Measurements from ENCODE around the gene CHPT1. TPM values are rescaled to one million over a fixed set of nuclear protein-coding genes. Genes with fewer than 3 reads are reported as not detected.
"Not testable (repeated sequence)": the region's sequence is repeated elsewhere in the genome, so short reads cannot be mapped to it uniquely, and the experiment has no call there.

Gene CHPT1
- total RNA-seq, 4 donors from 2014 or later: 47.3 to 130 (median 49.6) TPM

- no peaks in the 10 kb centered on the region for H3K4me1 ChIP-seq
- no peaks in the 10 kb centered on the region for H3K9me3 ChIP-seq
- TF ChIP-seq POLR2AphosphoS5 (IDR thresholded peaks at IDR 0.05): no peak
- no peak for TF ChIP-seq CTCF (IDR thresholded peaks at IDR 0.05)
- TF ChIP-seq EP300 (IDR thresholded peaks at IDR 0.05): no peak
- no peak for TF ChIP-seq POLR2A (IDR thresholded peaks at IDR 0.05)
- H3K27ac ChIP-seq: no peak overlapping the region
- H3K4me3 ChIP-seq: no peak overlapping the region
- H3K27me3 ChIP-seq: no peaks in the 10 kb centered on the region
- peaks cover 0 to 81% of the 10 kb centered on the region in 2 donors for H3K36me3 ChIP-seq
- WGBS, 2 donors (ENCODE audit: low coverage in 1 of 2): 40 to 50% methylated on average over 2 of the region's 2 CpGs
- no peak for ATAC-seq
Measured at GRCh38 chr12:101733166-101733565, 35.7 kb downstream of the CHPT1 start.

DNA sequence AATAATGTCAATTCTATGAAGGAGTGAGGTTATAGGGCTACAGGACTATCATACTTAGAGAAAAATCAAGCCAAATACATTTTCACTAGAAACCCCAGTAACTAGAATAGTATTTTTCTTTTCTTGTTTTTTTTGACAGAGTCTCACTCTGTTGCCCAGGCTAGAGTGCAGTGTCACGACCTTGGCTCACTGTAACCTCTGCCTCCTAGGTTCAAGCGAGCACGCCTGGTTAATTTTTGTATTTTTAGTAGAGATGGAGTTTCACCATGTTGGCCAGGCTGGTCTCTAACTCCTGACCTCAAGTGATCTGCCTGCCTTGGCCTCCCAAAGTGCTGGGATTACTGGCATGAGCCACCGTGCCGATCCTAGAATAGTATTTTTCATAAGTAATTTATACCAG lies 37.0 kb downstream of the CHPT1 start:
- H3K4me3 ChIP-seq, H3K9me3 ChIP-seq, H3K27ac ChIP-seq, ATAC-seq, H3K4me1 ChIP-seq, H3K27me3 ChIP-seq: not testable (repeated sequence)
- 95 to 98% methylated on average over 5 of the region's 5 CpGs for WGBS, 2 donors (ENCODE audit: low coverage in 1 of 2)
- peaks cover 0 to 81% of the 10 kb centered on the region in 2 donors for H3K36me3 ChIP-seq

DNA sequence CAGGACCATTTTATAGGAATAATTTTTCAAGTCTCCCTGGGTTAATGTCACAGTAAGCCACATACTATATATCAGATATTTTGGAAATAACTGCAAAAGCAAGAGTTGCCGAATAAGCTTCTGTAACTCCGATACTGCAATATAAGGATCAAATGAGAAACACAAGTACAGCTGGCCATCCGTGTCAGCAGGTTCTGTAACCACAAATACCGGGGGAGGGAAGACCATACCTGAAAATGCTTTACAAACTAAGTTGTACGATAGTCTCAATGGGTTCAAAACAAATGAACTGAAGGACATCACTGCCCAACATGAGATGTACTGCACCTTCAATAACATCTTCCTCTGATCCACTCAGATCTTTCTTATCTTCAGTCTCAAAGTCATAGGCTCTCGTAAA lies 40.0 kb downstream of the CHPT1 start:
- Histone ChIP-seq H3K27me3 (no peaks in the 10 kb centered on the region), H3K36me3 (peaks cover 0 to 70% of the 10 kb centered on the region in 2 donors), H3K9me3 (no peaks in the 10 kb centered on the region), H3K4me1 (no peaks in the 10 kb centered on the region), H3K4me3 (no peak overlapping the region), H3K27ac (no peak overlapping the region)
- WGBS, 2 donors (ENCODE audit: low coverage in 1 of 2): 87 to 90% methylated on average over 5 to 6 of the region's 6 CpGs
- TF ChIP-seq POLR2AphosphoS5 (IDR thresholded peaks at IDR 0.05) (no peak), POLR2A (IDR thresholded peaks at IDR 0.05) (no peak), CTCF (IDR thresholded peaks at IDR 0.05) (no peak), EP300 (IDR thresholded peaks at IDR 0.05) (no peak)
- ATAC-seq: no peak

- 94 to 100% methylated on average over 8 to 12 of the region's 57 CpGs for WGBS, 2 donors (ENCODE audit: low coverage in 1 of 2)
- Histone ChIP-seq H3K4me3 (no peak within 1 kb of the TSS), H3K27ac (no peak within 1 kb of the TSS), H3K9me3 (no peaks in the 10 kb centered on the region), H3K27me3 (no peaks in the 10 kb centered on the region), H3K36me3 (peaks cover 0 to 65% of the 10 kb centered on the region in 2 donors), H3K4me1 (no peaks in the 10 kb centered on the region)
- no peak for ATAC-seq
- TF ChIP-seq EP300 (IDR thresholded peaks at IDR 0.05) (no peak), CTCF (IDR thresholded peaks at IDR 0.05) (no peak), POLR2AphosphoS5 (IDR thresholded peaks at IDR 0.05) (no peak), POLR2A (IDR thresholded peaks at IDR 0.05) (no peak)
Measured at GRCh38 chr12:101738920-101739665, 41.7 kb downstream of the CHPT1 start, which contains the start of gene SYCP3. SYCP3 (minus strand) TSS chr12:101739462; CDS start chr12:101737935, 1,527 bp downstream.

DNA sequence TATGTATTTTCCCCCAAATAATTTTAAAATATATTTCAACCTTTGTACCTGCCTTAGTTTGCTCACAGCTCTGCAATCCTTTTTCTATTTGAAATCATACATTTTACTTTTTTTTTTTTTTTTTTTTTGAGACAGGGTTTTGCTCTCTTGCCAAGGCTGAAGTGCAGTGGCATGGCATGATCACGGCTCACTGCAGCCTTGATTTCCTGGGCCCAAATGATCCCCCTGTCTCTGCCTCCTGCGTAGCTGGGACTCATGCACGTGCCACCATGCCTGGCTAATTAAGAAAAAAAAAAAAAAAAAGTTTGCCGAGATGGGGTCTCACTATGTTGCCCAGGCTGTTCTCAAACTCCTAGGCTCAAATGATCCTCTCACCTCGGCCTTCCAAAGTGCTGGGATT lies 43.1 kb downstream of the CHPT1 start:
- Histone ChIP-seq H3K27ac (no peak overlapping the region), H3K4me3 (no peak overlapping the region), H3K27me3 (no peaks in the 10 kb centered on the region), H3K36me3 (peaks cover 0 to 66% of the 10 kb centered on the region in 2 donors), H3K4me1 (no peaks in the 10 kb centered on the region), H3K9me3 (no peaks in the 10 kb centered on the region)
- no peak for TF ChIP-seq POLR2A (IDR thresholded peaks at IDR 0.05)
- no peak for TF ChIP-seq CTCF (IDR thresholded peaks at IDR 0.05)
- TF ChIP-seq EP300 (IDR thresholded peaks at IDR 0.05): no peak
- TF ChIP-seq POLR2AphosphoS5 (IDR thresholded peaks at IDR 0.05): no peak
- WGBS, 2 donors (ENCODE audit: low coverage in 1 of 2): 92% methylated on average over 4 of the region's 5 CpGs; no CpG with 5 or more reads in 1 of the 2 donors
- no peak for ATAC-seq

Measured in gastroesophageal sphincter (tissue), 4 donors.